ENCODE results near the gene HOXD11.

HOXD11 gene

GRCh38 chr2:176107731-176108181, 676 bp downstream of the HOXD11 start:
- no peak overlapping the region for H3K27ac ChIP-seq
- TF ChIP-seq CTCF (conservative IDR thresholded peaks at IDR 0.05): no peak

- no peak overlapping the region for H3K27ac ChIP-seq
- no peak for TF ChIP-seq CTCF (conservative IDR thresholded peaks at IDR 0.05)
These were observed 2.3 kb downstream of the HOXD11 start for GRCh38 chr2:176109192-176109901.

- H3K27ac ChIP-seq: no peak overlapping the region
These were observed 2.9 kb downstream of the HOXD11 start for GRCh38 chr2:176109946-176110345.

GRCh38 chr2:176110415-176111308, 3.6 kb downstream of the HOXD11 start:
- H3K27ac ChIP-seq: no peak overlapping the region
- TF ChIP-seq CTCF (conservative IDR thresholded peaks at IDR 0.05): no peak

More at GRCh38 chr2:176109946-176110345, 2.9 kb downstream of the HOXD11 start:
- no peak for TF ChIP-seq CTCF (conservative IDR thresholded peaks at IDR 0.05)

GRCh38 chr2:176111309-176111663, 4.2 kb downstream of the HOXD11 start:
- peak; percentile 94 for TF ChIP-seq CTCF (conservative IDR thresholded peaks at IDR 0.05)
- no peak overlapping the region for H3K27ac ChIP-seq

- no peak for TF ChIP-seq CTCF (conservative IDR thresholded peaks at IDR 0.05)
- no peak overlapping the region for H3K27ac ChIP-seq
These were observed 4.8 kb downstream of the HOXD11 start for GRCh38 chr2:176111846-176112374.
